ENCODE data around the gene CPPED1.

CPPED1 gene

DNA sequence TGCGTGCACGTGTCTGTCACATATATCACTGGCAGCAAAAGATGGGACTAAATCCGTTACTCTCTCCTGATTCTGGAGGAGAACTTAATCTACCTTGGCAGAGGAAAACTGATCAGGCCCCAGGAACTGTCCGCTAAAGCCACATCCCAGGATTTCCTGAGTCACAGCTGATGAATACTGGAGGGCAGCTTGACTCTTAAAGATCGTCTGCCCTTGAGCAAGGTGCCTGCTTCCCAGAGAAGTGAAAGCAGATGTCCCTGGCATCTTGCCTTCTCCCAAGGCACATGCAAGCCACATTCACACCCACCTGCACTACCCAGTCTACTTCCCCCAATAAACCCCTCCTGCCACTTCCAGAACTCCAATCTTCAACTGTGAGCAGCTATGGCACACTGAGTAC, 99.8 kb downstream of the CPPED1 start:
- TF ChIP-seq, protein P1, sequence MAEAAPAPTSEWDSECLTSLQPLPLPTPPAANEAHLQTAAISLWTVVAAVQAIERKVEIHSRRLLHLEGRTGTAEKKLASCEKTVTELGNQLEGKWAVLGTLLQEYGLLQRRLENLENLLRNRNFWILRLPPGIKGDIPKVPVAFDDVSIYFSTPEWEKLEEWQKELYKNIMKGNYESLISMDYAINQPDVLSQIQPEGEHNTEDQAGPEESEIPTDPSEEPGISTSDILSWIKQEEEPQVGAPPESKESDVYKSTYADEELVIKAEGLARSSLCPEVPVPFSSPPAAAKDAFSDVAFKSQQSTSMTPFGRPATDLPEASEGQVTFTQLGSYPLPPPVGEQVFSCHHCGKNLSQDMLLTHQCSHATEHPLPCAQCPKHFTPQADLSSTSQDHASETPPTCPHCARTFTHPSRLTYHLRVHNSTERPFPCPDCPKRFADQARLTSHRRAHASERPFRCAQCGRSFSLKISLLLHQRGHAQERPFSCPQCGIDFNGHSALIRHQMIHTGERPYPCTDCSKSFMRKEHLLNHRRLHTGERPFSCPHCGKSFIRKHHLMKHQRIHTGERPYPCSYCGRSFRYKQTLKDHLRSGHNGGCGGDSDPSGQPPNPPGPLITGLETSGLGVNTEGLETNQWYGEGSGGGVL (tag by site-specific recombination; IDR thresholded peaks at IDR 0.05): no peak
- no peak for TF ChIP-seq ZNF658 (tag by site-specific recombination; IDR thresholded peaks at IDR 0.05)
- TF ChIP-seq, protein P2, sequence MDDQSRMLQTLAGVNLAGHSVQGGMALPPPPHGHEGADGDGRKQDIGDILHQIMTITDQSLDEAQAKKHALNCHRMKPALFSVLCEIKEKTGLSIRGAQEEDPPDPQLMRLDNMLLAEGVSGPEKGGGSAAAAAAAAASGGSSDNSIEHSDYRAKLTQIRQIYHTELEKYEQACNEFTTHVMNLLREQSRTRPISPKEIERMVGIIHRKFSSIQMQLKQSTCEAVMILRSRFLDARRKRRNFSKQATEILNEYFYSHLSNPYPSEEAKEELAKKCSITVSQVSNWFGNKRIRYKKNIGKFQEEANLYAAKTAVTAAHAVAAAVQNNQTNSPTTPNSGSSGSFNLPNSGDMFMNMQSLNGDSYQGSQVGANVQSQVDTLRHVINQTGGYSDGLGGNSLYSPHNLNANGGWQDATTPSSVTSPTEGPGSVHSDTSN (CRISPR knock-in tag; IDR thresholded peaks at IDR 0.05): no peak
- no peak for TF ChIP-seq ZNF266 (tag by site-specific recombination; IDR thresholded peaks at IDR 0.05; ENCODE audit: low read depth)
- no peak for TF ChIP-seq FEZF1 (tag by site-specific recombination; IDR thresholded peaks at IDR 0.05)
- no peak for TF ChIP-seq ZNF549 (tag by site-specific recombination; IDR thresholded peaks at IDR 0.05)
- TF ChIP-seq KLF16 (tag by site-specific recombination; IDR thresholded peaks at IDR 0.05): no peak
- TF ChIP-seq ZNF366 (tag by site-specific recombination; conservative IDR thresholded peaks at IDR 0.05): no peak
- no peak for TF ChIP-seq ZNF600 (tag by site-specific recombination; IDR thresholded peaks at IDR 0.05)
- TF ChIP-seq ZNF350 (tag by site-specific recombination; IDR thresholded peaks at IDR 0.05): no peak
- no peak for TF ChIP-seq ZNF174 (tag by site-specific recombination; IDR thresholded peaks at IDR 0.05)
- TF ChIP-seq ZNF473 (tag by site-specific recombination; IDR thresholded peaks at IDR 0.05): no peak
- no peak for TF ChIP-seq GLIS1 (tag by site-specific recombination; IDR thresholded peaks at IDR 0.05)
- TF ChIP-seq ZNF626 (tag by site-specific recombination; IDR thresholded peaks at IDR 0.05): no peak
- TF ChIP-seq HOXD13 (CRISPR knock-in tag; IDR thresholded peaks at IDR 0.05; ENCODE audit: borderline replicate concordance): no peak
- no peak overlapping the region for H3K27ac ChIP-seq (ENCODE audit: extremely low read depth, low read depth, low read length)
- no peaks in the 10 kb centered on the region for H3K9me3 ChIP-seq (ENCODE audit: control insufficient read depth, insufficient read depth, low read depth, low read length)
- no peak overlapping the region for H3K4me3 ChIP-seq (ENCODE audit: low read depth, low read length)
- CTCF ChIA-PET: no interaction called here
- no peaks in the 10 kb centered on the region for H3K4me1 ChIP-seq (ENCODE audit: control insufficient read depth, insufficient read depth, low read length)
- no peaks in the 10 kb centered on the region for H3K36me3 ChIP-seq (ENCODE audit: control insufficient read depth in 2 of 2, insufficient read depth in 1 of 2, low read length in 2 of 2)
- POLR2A ChIA-PET: no interaction called here

DNA sequence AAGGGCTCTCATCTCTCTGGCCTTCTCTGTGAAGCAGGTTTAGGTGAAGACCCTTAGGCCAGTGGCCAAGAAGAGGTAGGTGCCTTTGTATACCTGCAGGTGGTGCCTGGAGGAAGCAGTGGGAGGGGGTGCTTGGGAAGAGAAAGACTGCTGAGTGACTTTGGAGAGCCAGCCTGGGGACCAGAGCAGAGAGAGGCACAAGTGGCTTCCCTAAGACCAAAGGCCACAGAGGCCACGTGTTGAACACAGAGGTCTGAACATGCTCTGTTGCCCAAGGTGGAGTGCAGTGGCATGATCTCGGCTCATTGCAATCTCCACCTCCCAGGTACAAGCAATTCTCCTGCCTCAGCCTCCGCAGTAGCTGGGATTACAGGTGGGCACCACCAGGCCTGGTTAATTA, 103.5 kb downstream of the CPPED1 start:
- no peaks in the 10 kb centered on the region for H3K4me1 ChIP-seq (ENCODE audit: control insufficient read depth, insufficient read depth, low read length)
- TF ChIP-seq SP2 (tag by site-specific recombination; IDR thresholded peaks at IDR 0.05) (no peak), ZNF311 (tag by site-specific recombination; IDR thresholded peaks at IDR 0.05; ENCODE audit: borderline replicate concordance) (no peak), ZNF521 (tag by site-specific recombination; IDR thresholded peaks at IDR 0.05) (no peak), ZSCAN16 (tag by site-specific recombination; IDR thresholded peaks at IDR 0.05) (no peak), OSR2 (tag by site-specific recombination; IDR thresholded peaks at IDR 0.05) (no peak), KLF1 (tag by site-specific recombination; IDR thresholded peaks at IDR 0.05) (no peak), ZNF302 (tag by site-specific recombination; IDR thresholded peaks at IDR 0.05; ENCODE audit: low read depth) (no peak), SALL2 (tag by site-specific recombination; IDR thresholded peaks at IDR 0.05; ENCODE audit: borderline replicate concordance) (no peak), ZNF433 (tag by site-specific recombination; IDR thresholded peaks at IDR 0.05; ENCODE audit: low read depth) (no peak), ZNF24 (tag by site-specific recombination; IDR thresholded peaks at IDR 0.05) (no peak), ZNF394 (tag by site-specific recombination; IDR thresholded peaks at IDR 0.05; ENCODE audit: borderline replicate concordance) (no peak), SCRT2 (tag by site-specific recombination; IDR thresholded peaks at IDR 0.05) (no peak), ZNF341 (tag by site-specific recombination; IDR thresholded peaks at IDR 0.05; ENCODE audit: low read depth) (no peak)
- TF ChIP-seq, protein P3, sequence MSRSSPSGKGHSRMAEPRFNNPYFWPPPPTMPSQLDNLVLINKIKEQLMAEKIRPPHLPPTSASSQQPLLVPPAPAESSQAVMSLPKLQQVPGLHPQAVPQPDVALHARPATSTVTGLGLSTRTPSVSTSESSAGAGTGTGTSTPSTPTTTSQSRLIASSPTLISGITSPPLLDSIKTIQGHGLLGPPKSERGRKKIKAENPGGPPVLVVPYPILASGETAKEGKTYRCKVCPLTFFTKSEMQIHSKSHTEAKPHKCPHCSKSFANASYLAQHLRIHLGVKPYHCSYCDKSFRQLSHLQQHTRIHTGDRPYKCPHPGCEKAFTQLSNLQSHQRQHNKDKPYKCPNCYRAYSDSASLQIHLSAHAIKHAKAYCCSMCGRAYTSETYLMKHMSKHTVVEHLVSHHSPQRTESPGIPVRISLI (tag by site-specific recombination; IDR thresholded peaks at IDR 0.05): no peak
- TF ChIP-seq, protein P4, sequence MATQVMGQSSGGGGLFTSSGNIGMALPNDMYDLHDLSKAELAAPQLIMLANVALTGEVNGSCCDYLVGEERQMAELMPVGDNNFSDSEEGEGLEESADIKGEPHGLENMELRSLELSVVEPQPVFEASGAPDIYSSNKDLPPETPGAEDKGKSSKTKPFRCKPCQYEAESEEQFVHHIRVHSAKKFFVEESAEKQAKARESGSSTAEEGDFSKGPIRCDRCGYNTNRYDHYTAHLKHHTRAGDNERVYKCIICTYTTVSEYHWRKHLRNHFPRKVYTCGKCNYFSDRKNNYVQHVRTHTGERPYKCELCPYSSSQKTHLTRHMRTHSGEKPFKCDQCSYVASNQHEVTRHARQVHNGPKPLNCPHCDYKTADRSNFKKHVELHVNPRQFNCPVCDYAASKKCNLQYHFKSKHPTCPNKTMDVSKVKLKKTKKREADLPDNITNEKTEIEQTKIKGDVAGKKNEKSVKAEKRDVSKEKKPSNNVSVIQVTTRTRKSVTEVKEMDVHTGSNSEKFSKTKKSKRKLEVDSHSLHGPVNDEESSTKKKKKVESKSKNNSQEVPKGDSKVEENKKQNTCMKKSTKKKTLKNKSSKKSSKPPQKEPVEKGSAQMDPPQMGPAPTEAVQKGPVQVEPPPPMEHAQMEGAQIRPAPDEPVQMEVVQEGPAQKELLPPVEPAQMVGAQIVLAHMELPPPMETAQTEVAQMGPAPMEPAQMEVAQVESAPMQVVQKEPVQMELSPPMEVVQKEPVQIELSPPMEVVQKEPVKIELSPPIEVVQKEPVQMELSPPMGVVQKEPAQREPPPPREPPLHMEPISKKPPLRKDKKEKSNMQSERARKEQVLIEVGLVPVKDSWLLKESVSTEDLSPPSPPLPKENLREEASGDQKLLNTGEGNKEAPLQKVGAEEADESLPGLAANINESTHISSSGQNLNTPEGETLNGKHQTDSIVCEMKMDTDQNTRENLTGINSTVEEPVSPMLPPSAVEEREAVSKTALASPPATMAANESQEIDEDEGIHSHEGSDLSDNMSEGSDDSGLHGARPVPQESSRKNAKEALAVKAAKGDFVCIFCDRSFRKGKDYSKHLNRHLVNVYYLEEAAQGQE (tag by site-specific recombination; IDR thresholded peaks at IDR 0.05): no peak
- H3K9me3 ChIP-seq (ENCODE audit: control insufficient read depth, insufficient read depth, low read depth, low read length): no peaks in the 10 kb centered on the region
- no peak overlapping the region for H3K4me3 ChIP-seq (ENCODE audit: low read depth, low read length)
- no peaks in the 10 kb centered on the region for H3K36me3 ChIP-seq (ENCODE audit: control insufficient read depth in 2 of 2, insufficient read depth in 1 of 2, low read length in 2 of 2)
- CTCF ChIA-PET: no interaction called here
- POLR2A ChIA-PET: no interaction called here
- H3K27ac ChIP-seq (ENCODE audit: extremely low read depth, low read depth, low read length): no peak overlapping the region
